Hepatocyte (in vitro differentiated cells): ENCODE measurements around the gene CLIC3.

Experiments
- CTCF ChIP-seq: fragments of 200-600 bp; sonication (generic); IDR thresholded peaks from 2 replicates; pipeline ENCODE4 v1.5.1; 2016; ENCODE audit warnings: antibody characterized with exemption, mild to moderate bottlenecking; ENCODE audit not compliant: poor library complexity
- EZH2 ChIP-seq: fragments of 200-600 bp; sonication (generic); IDR thresholded peaks from 2 replicates; pipeline ENCODE4 v1.6.1; 2016; ENCODE audit warnings: antibody characterized with exemption, mild to moderate bottlenecking, borderline replicate concordance

GRCh38 chr9:137007108-137007815 is 10.9 kb upstream of the CLIC3 start:
- TF ChIP-seq CTCF (no peak), EZH2 (no peak)
